Stimulated activated CD4-positive, alpha-beta T cell treated with anti-CD3 and anti-CD28 coated beads, Interleukin-12 subunit alpha, Interleukin-12 subunit beta, amount 100 ng/mL, for 48 hours (primary cell): Measurements from ENCODE around the gene C14orf180.

Source experiments
- DNase-seq, 3 donors: peaks; one replicate each; pipeline ENCODE4 v3.0.0-alpha.2; 2020; ENCODE audit warnings: low read depth in 2 of 3, low spot score in 1 of 3

C14orf180 gene

GRCh38 chr14:104579507-104579906, at the start of gene C14orf180:
Gene C14orf180, plus strand, starts transcription at chr14:104579764. Its CDS starts 6,667 bp downstream, at chr14:104586431.
- no peak for DNase-seq

- DNase-seq, result no peak
Measured at GRCh38 chr14:104530646-104531045, 48.9 kb upstream of the C14orf180 start.

GRCh38 chr14:104531421-104532190, 48.0 kb upstream of the C14orf180 start:
- DNase-seq, result no peak

- DNase-seq, result no peak
Measured at GRCh38 chr14:104532191-104532555, 47.4 kb upstream of the C14orf180 start.

GRCh38 chr14:104534036-104534435, 45.5 kb upstream of the C14orf180 start:
- no peak for DNase-seq

GRCh38 chr14:104536942-104537612, 42.5 kb upstream of the C14orf180 start:
- no peak for DNase-seq

- DNase-seq, result no peak
Measured at GRCh38 chr14:104537613-104537988, 42.0 kb upstream of the C14orf180 start.

GRCh38 chr14:104541905-104542465, 37.6 kb upstream of the C14orf180 start:
- no peak for DNase-seq

GRCh38 chr14:104542871-104543830, 36.4 kb upstream of the C14orf180 start:
- no peak for DNase-seq

- DNase-seq, result no peak
Measured at GRCh38 chr14:104544362-104544961, 35.1 kb upstream of the C14orf180 start.

GRCh38 chr14:104545151-104545941, 34.2 kb upstream of the C14orf180 start:
- no peak for DNase-seq

- DNase-seq, result no peak
Measured at GRCh38 chr14:104545942-104546501, 33.5 kb upstream of the C14orf180 start.

- DNase-seq, result no peak
Measured at GRCh38 chr14:104546591-104547309, 32.8 kb upstream of the C14orf180 start.

- no peak for DNase-seq
Measured at GRCh38 chr14:104547310-104547997, 32.1 kb upstream of the C14orf180 start.

- no peak for DNase-seq
Measured at GRCh38 chr14:104547998-104548700, 31.4 kb upstream of the C14orf180 start.

- DNase-seq, result no peak
Measured at GRCh38 chr14:104548802-104549535, 30.6 kb upstream of the C14orf180 start.
